HL-60 (cell line): Measurements from ENCODE around the gene ALDH3A2.

Experiments used
- CTCF ChIP-seq: IDR thresholded peaks from one replicate; pipeline ENCODE4 v1.5.1; 2011; ENCODE audit warnings: low read length, control low read depth, inconsistent platforms; ENCODE audit not compliant: insufficient read depth
- POLR2AphosphoS5 ChIP-seq: IDR thresholded peaks from 2 replicates; pipeline ENCODE4 v1.6.1; 2012; ENCODE audit warnings: low read depth
- REST ChIP-seq: IDR thresholded peaks from 2 replicates; pipeline ENCODE4 v1.6.1; 2012; ENCODE audit warnings: low read depth; ENCODE audit not compliant: insufficient replicate concordance
- SPI1 ChIP-seq: IDR thresholded peaks from 2 replicates; pipeline ENCODE4 v1.6.1; 2012; ENCODE audit warnings: low read depth, mild to moderate bottlenecking, borderline replicate concordance

GRCh38 chr17:19652595-19652994 lies 4.0 kb downstream of the ALDH3A2 start:
- TF ChIP-seq CTCF (no peak), POLR2AphosphoS5 (no peak), SPI1 (no peak), REST (no peak)
